Measurements from ENCODE around the gene RGS6. TPM values are rescaled to one million over a fixed set of nuclear protein-coding genes. Genes with fewer than 3 reads are reported as not detected.

Gene RGS6
- total and polyA plus RNA-seq, 2 of the 4 experiments (the other 2 are of a cell fraction), result not detected

- H3K18ac ChIP-seq (ENCODE audit: low read depth, low read length), result no peak overlapping the region
- H2BK120ac ChIP-seq (ENCODE audit: low read depth, low read length), result no peak overlapping the region
- H2AFZ ChIP-seq (replicated peaks; ENCODE audit: low read length, poor library complexity), result no peak overlapping the region
- no TSS peak for BruUV-seq (replicated peaks)
- no peaks in the 10 kb centered on the region; the same call in 1 of the 2 replicates for H3K4me1 ChIP-seq (ENCODE audit: control insufficient read depth, insufficient read depth, low read length)
- no peak overlapping the region for H3K4me2 ChIP-seq (ENCODE audit: low read depth, low read length)
- no CpG with 5 or more reads among the region's 14 CpGs for WGBS, 2 experiments (ENCODE audit: extremely low coverage in 2 of 2, insufficient read length in 1 of 2)
- no peak overlapping the region for H3K9ac ChIP-seq (ENCODE audit: low read depth, low read length)
- no peak overlapping the region for H3K27ac ChIP-seq (ENCODE audit: insufficient read depth, low read length)
- peak; percentile 12 for DNase-seq
- dilution Hi-C loops (cut with HindIII; ENCODE audit: low sequenced_read_pairs, unreplicated experiment) (no loop called here), in situ Hi-C loops (cut with MboI; ENCODE audit: low sequenced_read_pairs) (no loop called here), intact Hi-C loops (cut with micrococcal nuclease) (no loop called here)
- no peak overlapping the region for H4K91ac ChIP-seq (ENCODE audit: insufficient read depth, low read depth, low read length)
- no peaks in the 10 kb centered on the region for H3K9me1 ChIP-seq (ENCODE audit: insufficient read depth, low read length)
- H4K8ac ChIP-seq (ENCODE audit: low read depth in 2 of 2, low read length in 2 of 2), result no peak overlapping the region
- no peaks in the 10 kb centered on the region for H3K9me3 ChIP-seq (ENCODE audit: control insufficient read depth, insufficient read depth, low read length)
- peaks cover 12% of the 10 kb centered on the region for H3K27me3 ChIP-seq (ENCODE audit: control insufficient read depth, insufficient read depth, low read length)
- no peak overlapping the region for H3K4me3 ChIP-seq (ENCODE audit: insufficient read depth, low read depth, low read length)
- no peak overlapping the region for H2AK9ac ChIP-seq (replicated peaks; ENCODE audit: low read depth, low read length, poor library complexity)
- H3K79me1 ChIP-seq (ENCODE audit: low read depth in 1 of 2, low read length in 2 of 2), result no peaks in the 10 kb centered on the region
- no peak overlapping the region for H2BK20ac ChIP-seq (ENCODE audit: low read depth, low read length)
- ChIA-PET CTCF (no interaction called here), POLR2A (ENCODE audit: unreplicated experiment) (no interaction called here)
- no peaks in the 10 kb centered on the region for H4K20me1 ChIP-seq (ENCODE audit: insufficient read depth, low read length)
- ATAC-seq (ENCODE audit: low read depth), result no peak
- no peak overlapping the region for H3K14ac ChIP-seq (replicated peaks; ENCODE audit: low read depth, low read length)
- no peak overlapping the region for H2AK5ac ChIP-seq (ENCODE audit: low read depth, low read length)
- no peak overlapping the region for H2BK5ac ChIP-seq (ENCODE audit: low read depth, low read length, poor library complexity, severe bottlenecking)
- no peak overlapping the region for H3K4ac ChIP-seq (ENCODE audit: low read depth, low read length)
- no peak overlapping the region for H4K5ac ChIP-seq (ENCODE audit: low read depth, low read length)
- H3K56ac ChIP-seq (ENCODE audit: extremely low read depth, insufficient read depth, low read length), result no peak overlapping the region
- H3K36me3 ChIP-seq (ENCODE audit: control insufficient read depth, insufficient read depth, low read length), result no peaks in the 10 kb centered on the region
- no peak overlapping the region for H2BK15ac ChIP-seq (ENCODE audit: low read depth, low read length)
- no peak for TF ChIP-seq MAZ (IDR thresholded peaks at IDR 0.05; ENCODE audit: borderline replicate concordance, low read depth, low read length)
- no peak for TF ChIP-seq MAFK (IDR thresholded peaks at IDR 0.05; ENCODE audit: low read depth, low read length)
- TF ChIP-seq ELK1 (IDR thresholded peaks at IDR 0.05; ENCODE audit: borderline replicate concordance, low read depth, low read length), result no peak
- TF ChIP-seq RFX5 (IDR thresholded peaks at IDR 0.05; ENCODE audit: low read depth, low read length), result no peak
- TF ChIP-seq CTCF (conservative IDR thresholded peaks at IDR 0.05; ENCODE audit: low read depth, low read length), result no peak; the same call in 1 of the 2 replicates
- H3K23ac ChIP-seq (ENCODE audit: low read depth, low read length), result no peak overlapping the region
Measured at GRCh38 chr14:72472845-72473244, 540.6 kb downstream of the RGS6 start.
